Ovary (tissue), 3 donors: ENCODE results near the gene TMEM107.

ENCODE experiments used
- CTCF ChIP-seq, 3 donors: fragments of 450-650 bp in 2 of 3; fragments of 200-600 bp in 1 of 3; IDR thresholded peaks; one replicate each; pipeline versions ENCODE4 v1.5.1 to v1.8.0; 2016 to 2022; ENCODE audit warnings: antibody characterized with exemption in 3 of 3, mild to moderate bottlenecking in 1 of 3
- EP300 ChIP-seq: sonication (generic); formaldehyde crosslinking; IDR thresholded peaks from one replicate; pipeline ENCODE4 v1.6.1; 2017; ENCODE audit warnings: antibody characterized with exemption
- donor health status: DM: no; HTN: no; CAD: no.

DNA sequence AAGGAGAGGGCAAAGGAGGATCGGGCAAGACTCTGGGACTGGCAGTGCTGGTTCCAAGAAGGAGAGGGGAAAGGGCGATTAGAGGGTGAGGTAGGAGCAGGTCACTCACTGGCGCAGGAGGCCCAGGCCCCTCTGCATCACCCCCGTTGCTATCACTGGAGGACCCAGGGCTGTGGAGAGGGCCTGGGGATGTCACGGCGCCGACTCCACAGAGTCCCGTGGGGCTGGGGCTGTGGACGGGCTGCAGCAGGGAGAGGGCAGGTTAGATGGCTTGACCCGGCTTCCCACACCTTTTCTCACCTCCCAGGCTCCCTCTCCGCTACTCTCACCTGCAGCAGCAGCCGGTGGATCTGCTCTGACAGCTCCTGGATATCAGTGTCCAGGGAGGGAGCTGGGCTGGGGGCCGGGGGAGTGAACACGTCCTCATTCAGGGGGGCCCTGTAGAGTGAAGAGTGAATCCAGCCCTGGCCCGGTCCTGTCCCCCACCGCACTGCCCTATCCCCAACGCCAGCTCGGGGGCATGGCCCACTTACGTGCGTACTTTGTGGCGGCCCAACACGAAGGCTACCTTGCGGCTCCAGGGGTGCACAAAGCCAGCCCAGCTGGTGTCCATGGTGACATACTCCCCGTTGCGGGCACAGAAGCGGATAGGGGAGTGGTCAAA lies 28.9 kb downstream of the TMEM107 start:
- TF ChIP-seq EP300: no peak
- TF ChIP-seq CTCF (IDR thresholded peaks at IDR 0.05): no peak
